ENCODE data around the gene SF1. TPM values are rescaled to one million over a fixed set of nuclear protein-coding genes. Genes with fewer than 3 reads are reported as not detected.

SF1 gene
- total and polyA plus RNA-seq, 9 of the 15 experiments (the other 6 are each of a cell fraction or from before 2014, with no cell fraction given), result 13.1 to 334 (median 111) TPM

GRCh38 chr11:64728757-64729365 is 49.5 kb downstream of the SF1 start:
- intact Hi-C loops (cut with micrococcal nuclease) (loop anchor here (10.0 kb wide), 1 partner anchor 74 kb away; no protein-coding TSS in a partner anchor), in situ Hi-C loops (cut with MboI) (no loop called here)
- no peaks in the 10 kb centered on the region for H3K9me1 ChIP-seq (ENCODE audit: control insufficient read depth, insufficient read depth, low read length)
- H4K20me1 ChIP-seq (replicated peaks; ENCODE audit: control insufficient read depth, insufficient read depth, low read length), result no peaks in the 10 kb centered on the region
- H3K4me1 ChIP-seq (replicated peaks in 1 of 2; ENCODE audit: control insufficient read depth in 2 of 2, insufficient read depth in 2 of 2, low read length in 2 of 2), result peaks cover 0 to 21% of the 10 kb centered on the region in 2 experiments; a peak in 4 of 5 replicates
- H3K4me3 ChIP-seq, result no peak overlapping the region
- H3K9me3 ChIP-seq (replicated peaks; ENCODE audit: control insufficient read depth, insufficient read depth, low read depth, low read length), result no peaks in the 10 kb centered on the region
- 58% methylated on average over 10 of the region's 11 CpGs for WGBS (ENCODE audit: insufficient coverage, low coverage, missing lambda C conversion rate)
- H3K27me3 ChIP-seq (ENCODE audit: control insufficient read depth in 2 of 2, insufficient read depth in 2 of 2, low read length in 2 of 2), result peaks cover 0 to 4% of the 10 kb centered on the region in 2 experiments; a peak in 1 of 5 replicates
- no peak overlapping the region for H2AFZ ChIP-seq (ENCODE audit: low read depth, low read length)
- TF ChIP-seq ZNF318 (IDR thresholded peaks at IDR 0.05; ENCODE audit: borderline replicate concordance in 1 of 2, low read depth in 1 of 2), result no peak
- no peak for TF ChIP-seq AFF4 (CRISPR knock-in tag; IDR thresholded peaks at IDR 0.05)
- TF ChIP-seq JUND (IDR thresholded peaks at IDR 0.05; ENCODE audit: borderline replicate concordance, low read depth, low read length), result no peak
- no peak for TF ChIP-seq JUND (tag; IDR thresholded peaks at IDR 0.05; ENCODE audit: borderline replicate concordance, low read depth, low read length)
- peak; percentile 93 for TF ChIP-seq MYNN (IDR thresholded peaks at IDR 0.05)
- TF ChIP-seq MYNN (CRISPR knock-in tag; IDR thresholded peaks at IDR 0.05), result 0 out of 2 replicates have a peak, but pooled peaks have one; percentile 28
- ATAC-seq (no peak), FAIRE-seq (no peak), DNase-seq (ENCODE audit: extremely low read depth in 1 of 4, low spot score in 3 of 4) (no peak)
- H3K9ac ChIP-seq (ENCODE audit: insufficient read depth in 1 of 2, low read depth in 2 of 2, low read length in 2 of 2), result no peak overlapping the region
- H3K36me3 ChIP-seq (ENCODE audit: control insufficient read depth, insufficient read depth, low read length), result no peaks in the 10 kb centered on the region
- POLR2A ChIA-PET, result no interaction called here
- BruUV-seq (replicated peaks), result no TSS peak
- H3K27ac ChIP-seq (ENCODE audit: extremely low read depth, low read depth, low read length), result no peak overlapping the region
- no peak overlapping the region for H3K4me2 ChIP-seq (ENCODE audit: insufficient read depth, low read length)
- CTCF ChIA-PET (ENCODE audit: low intra/inter-chr PET ratio), result no interaction called here
- no peaks in the 10 kb centered on the region for H3K79me2 ChIP-seq (ENCODE audit: control insufficient read depth, insufficient read depth, low read length)

Data from K562 (cell line).